ENCODE data around the gene CPNE2.
"Not testable (repeated sequence)": the region's sequence is repeated elsewhere in the genome, so short reads cannot be mapped to it uniquely, and the experiment has no call there.

Gene CPNE2

DNA sequence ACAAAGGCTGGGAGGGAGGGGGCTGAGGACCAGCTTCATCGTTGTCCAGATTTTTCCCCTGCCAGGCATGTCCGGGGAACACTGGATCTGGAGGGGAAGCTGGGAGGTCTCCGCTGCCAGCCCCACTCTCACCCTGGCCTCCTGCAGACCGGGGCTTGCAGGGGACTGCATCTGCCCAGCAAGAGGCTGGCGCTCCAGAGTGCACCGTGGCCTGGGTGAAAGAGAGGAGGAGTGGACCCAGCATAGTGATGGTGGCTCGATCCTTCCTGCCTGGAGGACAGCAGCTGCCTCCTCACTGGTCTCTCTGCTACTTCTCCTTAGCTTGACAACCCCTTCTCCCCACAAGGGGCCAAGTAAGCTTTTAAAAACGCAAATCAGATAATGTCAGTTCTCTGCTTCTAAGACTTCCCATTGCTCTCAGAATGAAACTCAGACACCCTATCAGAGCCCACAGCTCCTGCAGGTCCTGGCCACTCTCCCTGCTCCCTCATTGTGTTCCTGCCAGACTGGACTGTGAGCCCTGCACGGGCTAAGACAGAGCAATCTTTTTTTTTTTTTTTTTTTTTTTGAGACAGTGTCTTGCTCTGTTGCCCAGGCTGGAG is 15.0 kb downstream of the CPNE2 start:
- TF ChIP-seq, protein P1, sequence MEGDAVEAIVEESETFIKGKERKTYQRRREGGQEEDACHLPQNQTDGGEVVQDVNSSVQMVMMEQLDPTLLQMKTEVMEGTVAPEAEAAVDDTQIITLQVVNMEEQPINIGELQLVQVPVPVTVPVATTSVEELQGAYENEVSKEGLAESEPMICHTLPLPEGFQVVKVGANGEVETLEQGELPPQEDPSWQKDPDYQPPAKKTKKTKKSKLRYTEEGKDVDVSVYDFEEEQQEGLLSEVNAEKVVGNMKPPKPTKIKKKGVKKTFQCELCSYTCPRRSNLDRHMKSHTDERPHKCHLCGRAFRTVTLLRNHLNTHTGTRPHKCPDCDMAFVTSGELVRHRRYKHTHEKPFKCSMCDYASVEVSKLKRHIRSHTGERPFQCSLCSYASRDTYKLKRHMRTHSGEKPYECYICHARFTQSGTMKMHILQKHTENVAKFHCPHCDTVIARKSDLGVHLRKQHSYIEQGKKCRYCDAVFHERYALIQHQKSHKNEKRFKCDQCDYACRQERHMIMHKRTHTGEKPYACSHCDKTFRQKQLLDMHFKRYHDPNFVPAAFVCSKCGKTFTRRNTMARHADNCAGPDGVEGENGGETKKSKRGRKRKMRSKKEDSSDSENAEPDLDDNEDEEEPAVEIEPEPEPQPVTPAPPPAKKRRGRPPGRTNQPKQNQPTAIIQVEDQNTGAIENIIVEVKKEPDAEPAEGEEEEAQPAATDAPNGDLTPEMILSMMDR (IDR thresholded peaks at IDR 0.05; ENCODE audit: low read depth, low read length, missing control alignments): no peak
- no peak overlapping the region for H3K4me3 ChIP-seq (replicated peaks; ENCODE audit: low read depth, low read length)
- DNase-seq (ENCODE audit: extremely low read depth, low read depth): no peak

GRCh38 chr16:57108432-57108831 is 16.0 kb downstream of the CPNE2 start:
- TF ChIP-seq, protein P1 (IDR thresholded peaks at IDR 0.05; ENCODE audit: low read depth, low read length, missing control alignments): no peak
- no peak for DNase-seq (ENCODE audit: extremely low read depth, low read depth)
- no peak overlapping the region for H3K4me3 ChIP-seq (replicated peaks; ENCODE audit: low read depth, low read length)

DNA sequence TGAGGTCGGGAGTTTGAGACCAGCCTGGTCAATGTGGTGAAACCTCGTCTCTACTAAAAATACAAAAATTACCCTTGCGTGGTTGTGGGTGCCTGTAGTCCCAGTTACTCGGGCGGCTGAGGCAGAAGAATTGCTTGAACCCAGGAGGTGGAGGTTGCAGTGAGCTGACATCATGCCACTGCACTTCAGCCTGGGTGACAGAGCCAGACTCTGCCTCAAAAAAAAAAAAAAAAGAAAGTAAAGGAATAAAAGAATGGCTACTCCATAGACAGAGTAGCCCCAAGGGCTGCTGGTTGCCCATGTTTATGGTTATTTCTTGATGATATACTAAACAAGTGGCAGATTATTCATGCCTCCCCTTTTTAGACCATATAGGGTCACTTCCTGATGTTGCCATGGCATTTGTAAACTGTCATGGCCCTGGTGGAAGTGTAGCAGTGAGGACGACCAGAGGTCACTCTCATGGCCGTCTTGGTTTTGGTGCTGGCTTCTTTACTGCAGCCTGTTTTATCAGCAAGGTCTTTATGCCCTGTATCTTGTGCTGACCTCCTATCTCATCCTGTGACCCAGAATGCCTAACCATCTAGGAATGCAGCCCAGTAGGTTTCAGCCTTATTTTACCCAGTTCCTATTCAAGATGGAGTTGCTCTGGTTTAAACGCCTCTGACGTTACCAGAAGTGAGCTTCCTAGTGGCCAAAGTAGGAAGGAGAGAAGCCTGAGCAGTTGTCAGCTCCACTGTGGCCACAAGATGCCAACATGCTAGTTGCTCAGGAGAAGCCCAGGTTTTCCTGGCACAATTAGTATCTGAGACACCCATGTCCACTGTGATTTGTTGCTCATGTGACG is 17.1 kb downstream of the CPNE2 start:
- not testable (repeated sequence) for H3K4me3 ChIP-seq (replicated peaks; ENCODE audit: low read depth, low read length); DNase-seq (ENCODE audit: extremely low read depth, low read depth)

GRCh38 chr16:57110937-57111336 is 18.6 kb downstream of the CPNE2 start:
- no peak for DNase-seq (ENCODE audit: extremely low read depth, low read depth)
- TF ChIP-seq, protein P1 (IDR thresholded peaks at IDR 0.05; ENCODE audit: low read depth, low read length, missing control alignments): no peak
- H3K4me3 ChIP-seq (replicated peaks; ENCODE audit: low read depth, low read length): no peak overlapping the region

DNA sequence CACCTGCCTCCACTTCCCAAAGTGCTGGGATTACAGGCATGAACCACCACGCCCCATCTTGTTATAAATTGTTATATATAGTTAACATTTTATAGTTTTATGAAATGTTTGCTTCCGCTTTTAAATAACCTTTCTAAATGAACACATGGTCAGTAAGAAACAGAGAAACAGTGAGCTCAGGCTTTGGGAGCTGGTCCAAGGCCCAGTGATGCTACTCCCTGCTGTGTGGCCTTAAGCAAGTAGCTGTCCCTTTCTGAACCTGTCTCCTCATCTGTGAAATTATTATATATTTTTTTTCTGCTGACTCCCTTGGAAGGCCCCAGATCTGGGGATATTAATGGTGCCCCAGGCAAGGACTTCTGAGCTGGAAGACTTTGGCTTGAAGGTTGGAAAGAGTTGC is 19.0 kb downstream of the CPNE2 start:
- no peak for DNase-seq (ENCODE audit: extremely low read depth, low read depth)
- H3K4me3 ChIP-seq (replicated peaks; ENCODE audit: low read depth, low read length): no peak overlapping the region
- TF ChIP-seq, protein P1 (IDR thresholded peaks at IDR 0.05; ENCODE audit: low read depth, low read length, missing control alignments): no peak

DNA sequence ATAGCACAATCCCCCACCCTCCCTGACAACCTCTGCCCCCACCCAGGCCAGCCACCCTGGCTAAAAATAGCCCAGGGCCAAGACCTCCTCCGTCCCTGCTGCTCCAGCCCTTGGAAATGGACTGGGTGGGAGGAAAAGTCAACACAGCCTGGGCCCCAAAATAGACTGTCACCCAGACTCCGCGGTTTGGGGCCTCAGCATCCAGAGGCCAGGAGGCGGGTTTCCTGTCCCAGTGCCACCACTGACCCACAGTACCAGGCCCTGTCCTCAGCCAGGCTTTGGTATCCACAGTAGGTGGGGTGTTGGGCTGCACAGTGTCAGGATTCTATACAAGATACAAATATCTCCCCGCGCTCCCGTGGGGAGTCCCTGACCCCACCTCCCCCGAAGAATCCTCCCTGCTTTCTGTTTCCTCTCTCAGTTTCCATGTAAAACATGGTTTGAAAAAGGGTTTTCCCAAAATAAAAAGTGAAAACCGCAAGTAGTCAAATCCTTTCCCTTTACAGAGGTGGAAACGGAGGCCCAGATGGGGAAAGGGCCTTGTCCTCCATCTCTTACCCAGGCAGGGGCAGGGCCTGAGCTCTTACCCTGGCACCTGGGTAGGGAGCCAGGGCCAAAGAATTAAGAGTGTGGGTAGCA is 20.1 kb downstream of the CPNE2 start:
- no peak overlapping the region for H3K4me3 ChIP-seq (replicated peaks; ENCODE audit: low read depth, low read length)
- TF ChIP-seq, protein P1 (IDR thresholded peaks at IDR 0.05; ENCODE audit: low read depth, low read length, missing control alignments): no peak
- no peak for DNase-seq (ENCODE audit: extremely low read depth, low read depth)

- DNase-seq (ENCODE audit: extremely low read depth, low read depth): no peak
- TF ChIP-seq, protein P1 (IDR thresholded peaks at IDR 0.05; ENCODE audit: low read depth, low read length, missing control alignments): no peak
- no peak overlapping the region for H3K4me3 ChIP-seq (replicated peaks; ENCODE audit: low read depth, low read length)
Measured at GRCh38 chr16:57113042-57113453, 20.7 kb downstream of the CPNE2 start.

Data from HFF-Myc (cell line).